ENCODE measurements around the gene BRAF. TPM values are rescaled to one million over a fixed set of nuclear protein-coding genes. Genes with fewer than 3 reads are reported as not detected.
"Not testable (repeated sequence)": the region's sequence is repeated elsewhere in the genome, so short reads cannot be mapped to it uniquely, and the experiment has no call there.

Gene BRAF
- total RNA-seq, 1 donor from 2014 or later = 35.9 TPM

- no peak for DNase-seq (ENCODE audit: low read depth)
Measured at GRCh38 chr7:140771826-140772225, 152.9 kb downstream of the BRAF start.

- no peak for DNase-seq (ENCODE audit: low read depth)
Measured at GRCh38 chr7:140769852-140770251, 154.9 kb downstream of the BRAF start.

- no peak for DNase-seq (ENCODE audit: low read depth)
Measured at GRCh38 chr7:140767418-140767817, 157.3 kb downstream of the BRAF start.

- not testable (repeated sequence) for DNase-seq (ENCODE audit: low read depth)
Measured at GRCh38 chr7:140765441-140765840, 159.3 kb downstream of the BRAF start.

DNA sequence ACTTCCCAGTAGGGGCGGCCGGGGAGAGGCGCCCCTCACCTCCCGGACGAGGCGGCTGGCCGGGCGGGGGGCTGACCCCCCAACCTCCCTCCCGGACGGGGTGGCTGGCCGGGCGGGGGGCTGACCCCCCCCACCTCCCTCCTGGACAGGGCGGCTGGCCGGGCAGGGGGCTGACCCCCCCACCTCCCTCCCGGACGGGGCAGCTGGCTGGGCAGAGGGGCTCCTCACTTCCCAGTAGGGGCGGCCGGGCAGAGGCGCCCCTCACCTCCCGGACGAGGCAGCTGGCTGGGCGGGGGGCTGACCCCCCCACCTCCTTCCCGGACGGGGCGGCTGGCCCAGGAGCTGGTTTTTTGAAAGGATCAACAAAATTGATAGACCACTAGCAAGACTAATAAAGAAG, 161.6 kb downstream of the BRAF start:
- DNase-seq (ENCODE audit: low read depth) = not testable (repeated sequence)

- not testable (repeated sequence) for DNase-seq (ENCODE audit: low read depth)
Measured at GRCh38 chr7:140761375-140761774, 163.4 kb downstream of the BRAF start.

DNA sequence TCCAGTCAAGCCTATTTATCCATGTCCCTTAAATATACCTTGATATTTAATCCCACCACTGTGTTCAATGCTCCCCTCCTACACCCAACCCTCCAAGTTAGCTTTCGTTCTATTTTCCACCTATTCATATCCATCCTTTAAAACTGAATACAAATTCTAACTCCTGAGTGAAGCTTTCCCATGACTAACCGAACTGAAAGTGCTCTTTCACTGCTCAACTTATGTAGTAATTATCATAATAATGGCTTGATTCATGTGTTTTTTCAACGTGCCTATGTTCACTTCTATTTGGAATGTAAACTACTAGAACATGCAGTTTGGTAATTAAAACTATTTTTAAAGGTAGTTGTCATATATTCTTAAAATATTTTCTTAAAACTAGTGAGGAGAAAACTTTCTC, 170.2 kb downstream of the BRAF start:
- no peak for DNase-seq (ENCODE audit: low read depth)

DNA sequence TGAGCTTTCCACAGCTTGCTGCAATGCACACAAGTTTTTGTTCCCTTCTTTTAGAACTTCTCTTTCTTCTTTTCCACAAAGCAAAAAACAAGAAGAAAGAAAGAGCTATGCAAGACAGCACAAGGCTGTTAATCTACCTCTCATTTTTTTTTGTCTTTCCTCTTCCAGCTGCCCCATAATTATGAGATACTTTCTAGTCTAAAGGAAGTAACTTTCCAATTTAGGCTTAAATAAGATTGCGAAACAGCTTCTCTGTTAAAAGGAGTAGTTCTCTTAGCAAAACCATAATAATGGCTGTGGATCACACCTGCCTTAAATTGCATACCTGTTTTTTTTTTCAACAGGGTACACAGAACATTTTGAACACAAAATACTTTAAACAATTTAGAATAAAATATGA, 172.2 kb downstream of the BRAF start:
- no peak for DNase-seq (ENCODE audit: low read depth)

DNA sequence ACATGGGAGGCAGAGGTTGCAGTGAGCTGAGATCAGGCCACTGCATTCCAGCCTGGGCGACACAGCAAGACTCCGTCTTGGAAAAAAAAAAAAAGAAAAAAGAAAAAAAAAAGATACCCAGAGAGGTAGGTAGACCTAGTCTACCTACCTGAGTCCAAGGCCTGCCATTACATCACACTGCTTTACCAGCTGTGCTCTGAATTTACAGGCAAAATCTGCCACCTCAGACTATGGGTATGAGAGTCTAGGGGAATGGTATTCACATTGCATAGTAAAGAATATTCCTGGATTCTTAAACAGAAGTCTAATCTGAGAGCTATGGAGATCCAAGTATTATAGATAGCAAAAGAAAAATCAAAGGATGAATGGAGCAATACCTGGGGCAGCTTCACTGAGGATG, 178.0 kb downstream of the BRAF start:
- no peak for DNase-seq (ENCODE audit: low read depth)

- no peak for DNase-seq (ENCODE audit: low read depth)
Measured at GRCh38 chr7:140745266-140746058, 179.3 kb downstream of the BRAF start.

GRCh38 chr7:140744005-140744404, 180.7 kb downstream of the BRAF start:
- DNase-seq (ENCODE audit: low read depth) = no peak

DNA sequence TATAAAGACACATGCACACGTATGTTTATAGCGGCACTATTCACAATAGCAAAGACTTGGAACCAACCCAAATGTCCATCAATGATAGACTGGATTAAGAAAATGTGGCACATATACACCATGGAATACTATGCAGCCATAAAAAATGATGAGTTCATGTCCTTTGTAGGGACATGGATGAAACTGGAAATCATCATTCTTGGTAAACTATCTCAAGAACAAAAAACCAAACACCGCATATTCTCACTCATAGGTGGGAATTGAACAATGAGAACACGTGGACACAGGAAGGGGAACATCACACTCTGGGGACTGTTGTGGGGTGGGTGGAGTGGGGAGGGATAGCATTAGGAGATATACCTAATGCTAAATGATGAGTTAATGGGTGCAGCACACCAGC, 181.5 kb downstream of the BRAF start:
- not testable (repeated sequence) for DNase-seq (ENCODE audit: low read depth)

DNA sequence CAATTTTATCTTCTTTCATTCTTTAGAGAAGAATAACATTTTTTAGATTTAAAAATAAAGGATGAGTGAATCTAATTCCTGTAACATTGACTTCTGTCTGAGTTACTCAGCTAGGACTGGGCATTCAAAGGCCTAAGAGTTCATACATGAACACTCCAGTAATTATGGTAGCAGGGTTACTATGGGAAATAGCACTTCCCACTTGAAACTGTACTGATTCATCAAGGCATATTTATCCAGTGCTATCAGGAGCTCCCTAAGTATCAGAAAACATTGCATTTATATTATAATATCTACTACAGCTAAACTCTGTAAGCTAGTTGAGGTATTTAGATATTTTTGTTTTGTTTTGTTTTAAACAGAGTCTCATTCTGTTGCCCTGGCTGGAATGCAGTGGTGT, 186.4 kb downstream of the BRAF start:
- no peak for DNase-seq (ENCODE audit: low read depth)

DNA sequence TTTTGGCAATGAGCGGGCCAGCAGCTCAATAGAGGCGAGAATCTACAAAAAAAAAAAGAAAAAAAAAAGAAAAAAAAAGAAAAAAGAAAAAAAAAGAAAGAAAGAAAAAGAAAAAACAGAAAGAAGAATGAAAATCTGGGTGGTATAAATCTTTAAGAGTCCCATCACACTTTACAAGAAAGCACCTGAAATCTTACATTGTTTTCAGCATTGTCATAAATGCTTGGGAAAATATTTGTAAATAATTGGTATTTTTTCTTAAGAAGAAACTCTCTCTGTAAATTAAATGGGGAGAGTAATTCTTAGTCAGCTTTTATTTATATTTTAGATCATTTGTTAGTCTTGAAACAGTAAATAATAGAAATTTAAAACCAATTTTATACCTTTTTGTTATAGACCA, 190.0 kb downstream of the BRAF start:
- no peak for DNase-seq (ENCODE audit: low read depth)

DNA sequence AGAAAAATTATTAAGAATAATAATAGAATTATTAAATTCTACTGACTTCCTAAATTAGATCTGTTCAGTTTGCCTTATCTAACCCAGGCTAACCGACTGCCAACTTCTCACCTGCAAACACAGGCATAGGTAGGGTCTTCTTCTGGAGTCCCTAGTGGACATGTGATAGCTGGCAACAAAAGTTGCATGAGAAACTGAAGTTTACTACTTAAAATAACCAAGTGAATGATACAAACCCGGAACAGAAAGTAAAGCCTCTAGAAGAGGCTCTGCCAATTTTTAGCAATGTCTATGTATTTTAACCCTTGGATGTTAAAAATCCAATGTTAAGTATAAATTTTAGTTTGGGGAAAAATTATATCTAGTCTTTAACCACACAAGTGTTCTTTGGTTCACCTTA, 190.6 kb downstream of the BRAF start:
- DNase-seq (ENCODE audit: low read depth) = no peak

DNA sequence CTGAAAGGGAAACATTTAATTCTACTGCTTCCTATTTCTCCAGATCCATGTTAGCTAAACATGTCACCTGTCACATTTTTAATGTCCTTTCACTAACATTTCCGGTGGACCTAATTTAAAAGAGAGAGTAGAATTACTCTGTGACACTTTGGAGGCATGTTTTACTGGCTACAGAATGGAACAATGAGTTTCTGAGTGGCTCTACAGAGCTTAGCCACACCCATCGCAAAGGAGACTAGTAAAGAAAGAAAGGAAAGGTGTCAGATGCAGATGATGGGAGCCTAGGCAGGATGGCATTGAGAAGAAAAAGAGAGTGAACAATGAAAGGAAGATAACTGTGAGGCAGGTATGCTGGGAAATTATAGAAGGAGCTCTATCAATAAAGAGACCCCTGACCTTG, 192.3 kb downstream of the BRAF start:
- DNase-seq (ENCODE audit: low read depth) = no peak

DNA sequence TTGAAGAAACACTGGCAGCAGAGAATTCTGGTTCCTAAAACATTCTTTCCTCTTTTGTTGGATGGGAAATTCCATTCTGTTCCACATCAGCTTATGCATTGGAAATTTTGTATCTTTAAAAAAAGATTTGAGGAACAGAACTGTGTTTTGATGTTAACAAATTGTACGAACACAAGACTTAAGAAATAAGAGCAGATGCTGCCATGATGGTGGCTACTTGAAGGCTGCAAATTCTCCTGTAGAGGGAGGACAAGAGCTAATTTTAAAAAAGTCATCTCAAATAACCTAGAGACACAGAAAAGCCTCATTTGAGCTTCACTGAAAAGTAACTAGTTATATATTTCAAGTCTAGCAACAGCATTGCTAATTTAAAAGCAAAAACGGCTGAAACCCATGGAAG, 198.4 kb downstream of the BRAF start:
- peak; percentile 55 for DNase-seq (ENCODE audit: low read depth)

DNA sequence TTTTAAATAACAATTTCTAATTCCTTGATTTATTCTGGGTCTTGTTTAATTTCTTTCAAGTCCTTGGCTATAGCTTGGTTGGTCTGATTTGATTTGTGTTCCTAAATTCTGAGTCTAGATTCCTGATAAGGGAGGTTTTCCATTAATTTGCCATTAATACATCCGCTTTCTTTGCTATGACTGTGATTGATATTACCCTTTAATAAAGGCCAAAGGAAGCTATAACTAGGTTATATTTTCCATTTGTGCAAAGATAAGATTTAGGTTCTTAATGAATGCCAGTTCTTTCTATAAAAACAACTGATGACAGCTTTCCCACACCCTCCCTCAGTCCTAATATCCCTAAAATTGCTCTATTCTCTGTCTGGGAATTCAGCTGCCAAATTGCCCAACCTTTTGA, 200.0 kb downstream of the BRAF start:
- no peak for DNase-seq (ENCODE audit: low read depth)

DNA sequence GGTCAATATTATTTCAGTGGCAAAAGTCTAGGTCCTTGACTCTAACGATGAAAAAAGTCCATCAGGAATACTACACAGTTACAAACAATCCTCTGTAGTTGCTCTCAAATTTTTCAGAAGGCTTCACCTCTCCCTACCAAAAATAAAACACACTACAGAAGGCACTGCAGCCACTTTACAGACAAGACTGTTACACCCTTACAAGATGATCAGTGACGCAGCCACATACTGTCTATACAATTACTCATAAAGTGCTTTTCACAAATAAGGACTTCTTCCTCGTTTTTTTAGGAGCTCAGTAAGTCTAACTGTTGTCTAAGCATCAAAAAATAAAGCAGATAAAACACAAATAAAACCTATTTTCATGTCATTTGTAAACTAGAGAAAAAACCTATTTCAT, 201.2 kb downstream of the BRAF start:
- no peak for DNase-seq (ENCODE audit: low read depth)

DNA sequence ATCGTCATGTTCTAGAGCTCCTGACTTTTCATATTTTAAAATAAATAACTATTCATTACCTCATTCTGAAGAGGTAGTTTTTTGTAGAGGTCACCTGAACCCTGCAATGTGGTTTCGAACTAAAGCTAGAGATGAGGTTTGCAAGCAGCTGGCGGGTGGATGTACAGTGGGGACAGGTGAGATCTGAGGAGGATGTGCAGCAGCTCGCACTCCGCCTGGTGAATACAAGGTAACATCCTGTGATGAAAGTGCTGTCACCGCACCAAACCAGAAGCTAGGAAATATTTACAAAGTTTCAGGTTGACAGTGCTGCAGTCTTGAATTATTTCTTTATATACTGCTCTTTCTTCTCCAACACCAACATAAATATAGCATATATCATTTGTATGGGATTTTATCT, 201.7 kb downstream of the BRAF start:
- DNase-seq (ENCODE audit: low read depth) = no peak

- DNase-seq (ENCODE audit: low read depth) = peak; percentile 94
Measured at GRCh38 chr7:140722254-140722653, 202.5 kb downstream of the BRAF start.

DNA sequence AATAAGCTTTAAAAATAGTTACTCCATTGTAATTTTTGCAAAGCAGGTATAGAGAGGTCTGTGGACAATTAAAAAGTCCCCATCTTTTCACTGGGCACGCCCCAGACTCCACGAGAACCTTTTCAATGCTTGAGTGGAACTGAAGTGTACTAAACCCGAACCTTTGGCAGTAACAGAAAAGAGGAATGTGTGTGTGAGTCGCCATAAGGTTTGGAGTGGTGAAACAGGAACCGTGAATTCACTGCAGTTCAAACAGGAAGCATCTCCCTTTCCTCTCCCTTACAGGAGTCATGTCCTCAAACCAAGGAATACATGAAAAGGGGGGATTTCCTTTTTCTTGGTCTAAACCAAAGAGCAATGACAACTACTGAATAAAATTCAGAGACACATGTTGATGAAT, 205.0 kb downstream of the BRAF start:
- peak; percentile 70 for DNase-seq (ENCODE audit: low read depth)

DNA sequence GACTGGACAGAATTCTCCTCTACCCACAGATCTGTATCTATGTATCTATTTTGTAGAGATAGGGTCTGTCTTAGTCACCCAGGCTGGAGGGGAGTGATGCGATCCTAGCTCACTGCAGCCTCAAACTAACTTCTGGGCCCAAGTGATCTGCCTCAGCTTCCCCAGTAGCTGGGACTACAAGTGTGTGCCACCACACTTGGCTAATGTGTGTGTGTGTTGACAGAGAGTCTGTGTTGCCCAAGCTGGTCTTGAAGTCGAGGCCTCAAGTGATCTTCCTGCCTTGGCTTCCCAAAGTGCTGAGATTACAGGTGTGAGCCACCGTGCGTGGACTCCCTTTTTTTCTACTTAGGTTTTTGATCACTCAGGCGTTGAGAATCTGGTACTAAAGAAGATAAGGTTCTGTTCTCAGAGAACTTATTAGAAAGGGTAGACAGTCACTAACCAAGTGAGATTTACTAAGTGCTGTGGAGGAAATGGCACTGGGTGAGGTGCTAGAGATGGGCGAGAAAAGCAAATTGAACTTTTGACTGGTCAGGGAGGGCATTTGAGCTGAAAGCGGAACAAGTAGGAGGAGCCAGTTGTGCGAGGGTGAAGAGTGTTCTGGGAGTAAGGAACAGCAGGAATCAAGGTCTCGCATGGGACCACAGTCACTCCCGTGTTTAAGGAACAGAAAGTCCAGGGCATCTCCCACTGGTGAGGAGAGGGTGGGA, 210.2 kb downstream of the BRAF start:
- DNase-seq (ENCODE audit: low read depth) = no peak

Measured in renal cortical epithelial cell (primary cell).